NOMO-1 (cell line): ENCODE measurements around the gene NKX1-1.

ENCODE experiments used
- DNase-seq, 2 experiments: peaks; one replicate each; lab custom pipeline; 2025; ENCODE audit not compliant: unreplicated experiment in 2 of 2; lab: John Stamatoyannopoulos, UW

Gene NKX1-1

DNA sequence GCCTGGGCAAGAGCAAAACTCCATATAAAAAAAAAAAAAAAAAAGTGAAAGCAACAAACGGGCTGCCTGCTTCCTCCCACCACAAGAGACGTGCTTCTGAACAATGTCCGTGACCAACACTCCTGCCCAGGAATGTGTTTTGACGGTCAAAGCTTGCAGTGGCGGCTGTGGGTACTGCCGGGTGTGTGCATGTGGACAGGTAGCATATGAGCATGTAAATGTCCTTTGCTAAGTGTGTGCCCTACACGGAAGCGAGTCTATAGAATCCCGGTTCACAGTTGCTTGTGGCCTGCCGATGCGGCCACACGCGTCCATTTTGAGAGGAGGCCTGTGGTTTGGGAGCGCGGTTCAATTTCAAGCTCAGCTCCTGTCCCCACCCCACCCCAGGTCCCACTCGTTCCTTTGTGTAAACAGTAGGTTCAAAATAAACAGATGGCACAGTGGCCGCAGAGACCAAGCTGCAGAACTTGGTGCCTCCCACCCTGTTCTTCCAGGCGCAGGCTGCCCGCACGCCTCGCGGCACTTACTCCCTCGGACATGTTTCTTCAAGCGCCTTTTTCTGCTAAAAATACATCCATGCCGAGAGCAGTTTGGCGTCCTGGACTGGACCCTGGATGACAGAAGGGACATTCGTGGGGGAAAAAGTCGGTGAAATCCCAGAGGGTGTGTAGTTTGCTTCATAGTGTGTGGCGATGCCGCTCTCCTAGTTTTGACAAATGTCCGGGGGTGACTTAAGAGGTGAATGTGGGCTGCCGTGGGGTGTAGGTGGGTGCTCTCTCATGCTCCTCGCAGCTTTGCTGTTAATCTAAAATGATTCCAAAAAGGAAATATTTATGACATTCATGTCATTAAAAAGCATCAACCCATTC lies 11.5 kb upstream of the NKX1-1 start:
- no peak for DNase-seq

- no peak for DNase-seq
Observed at GRCh38 chr4:1416948-1417260, 10.7 kb upstream of the NKX1-1 start.

DNA sequence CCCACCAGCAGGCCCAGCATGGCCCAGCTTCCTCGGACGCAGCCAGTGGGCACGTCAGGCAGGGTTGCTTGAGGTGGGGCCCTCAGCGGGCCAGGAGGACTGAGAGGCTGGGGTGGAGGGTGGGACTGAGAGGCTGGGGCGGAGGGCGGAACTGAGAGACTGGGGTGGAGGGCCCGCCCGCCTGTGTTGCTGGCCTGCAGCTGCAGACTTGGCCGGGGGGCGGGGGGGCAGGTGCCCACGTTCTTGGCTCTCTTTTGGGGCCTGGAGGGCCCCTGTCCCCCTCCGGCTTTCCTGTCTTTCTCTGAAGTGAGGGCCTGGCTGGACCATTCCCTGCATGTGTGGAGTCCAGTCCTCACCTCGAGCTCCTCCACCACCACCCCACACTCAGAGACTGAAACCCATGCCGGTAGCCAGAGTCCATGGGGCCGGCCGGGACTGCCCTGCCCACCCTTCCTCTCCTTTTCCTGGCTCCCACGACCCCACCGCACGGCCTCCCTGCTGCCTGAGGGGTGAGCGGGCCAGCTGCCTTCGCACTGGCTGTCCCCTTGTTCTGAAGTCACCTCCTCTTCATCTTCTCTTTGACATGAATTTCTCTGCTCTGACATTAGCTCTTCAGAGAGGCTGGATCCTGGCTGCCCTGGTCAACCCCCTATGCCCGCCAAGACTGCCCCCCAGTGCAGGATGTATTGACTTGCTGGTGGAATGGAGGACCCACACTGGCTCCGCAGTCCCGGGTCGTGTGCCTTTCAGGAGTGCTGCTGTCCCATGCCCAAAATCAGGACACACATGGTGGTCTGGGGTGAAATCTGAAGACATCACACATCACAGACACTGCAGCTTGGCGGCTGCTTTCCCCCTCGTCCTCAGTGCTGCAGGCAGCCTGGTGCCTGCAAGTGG lies 10.1 kb upstream of the NKX1-1 start:
- no peak for DNase-seq

DNA sequence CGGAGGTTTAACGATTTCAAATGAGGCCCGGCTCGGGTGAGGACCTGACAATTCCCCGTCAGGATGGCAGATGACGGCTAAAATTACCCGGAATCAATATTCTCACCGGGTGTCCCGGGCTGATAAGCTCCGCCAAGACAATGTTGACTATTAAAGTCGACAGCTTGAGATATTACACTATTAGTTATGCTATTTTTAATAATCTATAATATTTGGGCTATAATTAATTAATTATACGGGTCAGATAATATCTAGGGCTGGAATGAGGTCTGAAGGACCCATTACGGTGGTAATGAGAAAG lies 9.4 kb upstream of the NKX1-1 start:
- no peak for DNase-seq

DNA sequence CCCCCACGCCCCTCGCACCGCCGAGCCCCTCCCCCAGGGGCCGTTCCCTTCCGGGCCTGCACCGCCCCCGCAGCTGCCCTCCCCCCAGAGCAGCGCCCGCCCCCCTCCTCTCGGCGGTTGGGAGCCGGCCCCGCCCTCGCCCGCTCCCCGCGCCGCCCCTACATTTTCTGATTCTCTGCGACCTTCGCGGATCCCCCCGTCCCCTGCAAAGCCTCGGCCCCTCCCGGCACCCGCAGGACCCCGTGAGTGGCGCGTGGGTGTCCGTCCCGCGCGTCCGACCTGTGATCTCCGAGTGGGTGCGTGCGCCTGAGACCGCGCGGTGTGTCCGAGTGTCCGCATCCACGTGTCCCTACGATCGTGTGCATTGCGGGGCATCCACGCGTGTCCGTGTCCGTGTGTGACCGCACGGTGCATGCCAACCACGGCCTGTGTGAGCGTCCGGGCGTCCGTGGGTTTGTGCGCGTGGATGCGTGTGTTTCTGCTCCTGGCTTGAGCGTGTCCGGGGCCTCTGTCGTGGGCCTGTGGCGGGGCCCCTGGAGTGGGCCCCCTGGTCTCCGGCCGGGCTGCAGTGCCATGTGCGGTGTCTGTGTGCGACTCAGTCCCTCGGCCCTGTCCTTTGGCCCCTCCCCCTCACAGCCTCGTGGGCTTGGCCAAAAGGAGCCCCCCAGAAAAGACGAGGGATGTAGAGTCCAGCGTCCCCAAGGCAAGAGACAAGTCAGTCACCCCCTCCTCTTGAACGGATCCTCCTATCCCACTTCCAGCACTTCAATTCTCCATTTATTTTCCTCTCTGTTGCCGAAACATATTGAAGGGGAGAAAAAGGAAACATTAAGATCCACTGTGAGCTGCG lies 8.8 kb upstream of the NKX1-1 start:
- no peak for DNase-seq

DNA sequence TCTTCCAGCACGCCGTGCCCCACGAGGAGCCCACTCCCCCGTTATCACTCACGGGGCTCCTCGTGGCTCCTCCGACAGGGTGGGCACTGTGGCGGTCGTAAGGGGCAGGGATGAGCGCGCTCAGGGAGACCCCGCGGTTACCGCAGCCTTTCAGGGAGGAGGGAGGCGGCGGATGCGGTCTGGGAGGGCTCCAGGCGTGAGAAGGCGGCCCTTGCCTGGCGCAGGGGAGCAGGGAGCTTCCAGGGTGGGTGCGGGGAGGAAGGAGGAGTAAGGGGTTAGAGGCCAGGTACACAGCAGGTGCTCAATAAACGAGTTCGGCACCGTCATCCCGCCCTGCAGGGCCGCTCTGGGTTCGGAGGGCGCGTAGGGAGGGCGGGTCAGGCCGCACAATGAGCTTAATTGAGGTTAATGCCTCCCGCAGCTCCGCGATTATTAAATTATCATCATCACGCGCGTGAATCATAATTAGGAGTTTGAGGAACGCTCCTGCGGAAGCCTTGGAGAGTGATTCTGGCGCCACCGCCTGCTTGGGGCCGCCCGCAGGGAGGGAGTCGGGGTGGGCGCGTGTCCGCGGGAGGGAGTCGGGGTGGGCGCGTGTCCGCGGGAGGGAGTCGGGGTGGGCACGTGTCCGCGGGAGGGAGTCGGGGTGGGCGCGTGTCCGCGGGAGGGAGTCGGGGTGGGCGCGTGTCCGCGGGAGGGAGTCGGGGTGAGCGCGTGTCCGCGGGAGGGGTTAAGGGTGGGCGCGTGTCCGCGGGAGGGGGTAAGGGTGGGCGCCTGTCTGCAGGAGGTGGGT lies 7.6 kb upstream of the NKX1-1 start:
- DNase-seq: no peak

DNA sequence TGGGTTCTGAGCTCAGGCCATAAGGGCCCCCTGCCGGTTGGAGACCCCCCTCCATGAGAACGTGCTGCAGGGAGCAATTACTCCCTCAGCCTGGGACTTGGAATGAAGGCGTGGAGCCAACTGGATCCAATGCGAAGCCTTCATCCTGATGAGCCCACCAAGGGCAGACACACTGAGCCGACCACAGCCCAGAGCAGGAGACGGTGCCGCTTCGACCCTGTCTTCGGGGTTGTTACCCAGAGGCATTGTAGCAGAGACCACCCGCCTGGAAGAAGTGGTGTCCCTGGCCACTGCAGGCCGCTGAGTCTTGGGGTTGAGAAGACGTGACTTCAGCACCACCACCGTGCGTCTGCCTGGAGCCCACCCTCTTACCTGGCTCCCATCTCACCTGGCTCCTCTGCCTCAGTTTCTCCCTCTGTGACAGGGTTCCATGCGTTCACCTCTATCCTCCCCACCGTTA lies 7.0 kb upstream of the NKX1-1 start:
- no peak for DNase-seq

GRCh38 chr4:1412376-1413203 lies 6.3 kb upstream of the NKX1-1 start:
- no peak for DNase-seq

DNA sequence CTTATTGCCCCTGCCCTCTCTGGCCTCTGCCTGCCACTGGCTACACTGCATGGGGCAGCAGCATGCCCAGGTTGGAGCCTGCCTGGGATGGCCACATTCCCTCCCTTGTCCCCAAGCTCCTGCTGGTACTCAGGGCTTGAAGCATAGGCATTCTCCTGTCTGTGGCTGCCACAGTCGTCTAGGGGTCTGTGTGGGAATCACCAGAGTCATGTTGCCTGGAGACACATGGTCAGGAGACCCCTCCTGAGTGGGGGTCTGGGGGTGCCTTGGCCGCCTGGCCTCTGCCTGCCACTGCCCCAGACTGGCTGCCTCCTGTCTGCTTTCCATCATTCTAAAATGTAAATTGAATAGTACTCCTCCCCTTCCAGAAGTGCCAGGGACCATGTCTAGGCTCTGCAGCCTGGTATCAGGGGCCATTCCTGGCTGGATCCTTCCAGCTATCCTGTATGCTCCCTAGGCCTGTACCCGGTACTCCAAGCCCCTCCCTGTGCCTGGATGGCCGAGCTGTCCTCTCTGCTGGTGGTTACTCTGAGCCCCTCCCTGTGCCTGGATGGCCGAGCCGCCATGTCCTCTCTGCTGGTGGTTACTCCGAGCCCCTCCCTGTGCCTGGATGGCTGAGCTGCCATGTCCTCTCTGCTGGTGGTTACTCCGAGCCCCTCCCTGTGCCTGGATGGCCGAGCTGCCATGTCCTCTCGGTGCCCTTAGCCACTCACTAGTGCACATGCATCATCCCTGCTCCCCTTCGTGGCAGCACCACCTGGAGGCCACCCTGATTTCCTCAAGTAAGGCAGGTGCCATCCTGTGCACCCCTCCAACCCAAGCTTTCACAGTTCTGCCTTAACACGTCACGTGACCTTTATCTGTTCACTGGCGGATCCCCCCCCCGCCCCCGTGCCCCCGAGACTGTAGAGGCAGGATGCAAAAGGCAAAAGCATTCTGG lies 5.5 kb upstream of the NKX1-1 start:
- no peak for DNase-seq

- DNase-seq: no peak
Observed at GRCh38 chr4:1410491-1411325, 4.5 kb upstream of the NKX1-1 start.

GRCh38 chr4:1409491-1410425 lies 3.5 kb upstream of the NKX1-1 start:
- DNase-seq: no peak

DNA sequence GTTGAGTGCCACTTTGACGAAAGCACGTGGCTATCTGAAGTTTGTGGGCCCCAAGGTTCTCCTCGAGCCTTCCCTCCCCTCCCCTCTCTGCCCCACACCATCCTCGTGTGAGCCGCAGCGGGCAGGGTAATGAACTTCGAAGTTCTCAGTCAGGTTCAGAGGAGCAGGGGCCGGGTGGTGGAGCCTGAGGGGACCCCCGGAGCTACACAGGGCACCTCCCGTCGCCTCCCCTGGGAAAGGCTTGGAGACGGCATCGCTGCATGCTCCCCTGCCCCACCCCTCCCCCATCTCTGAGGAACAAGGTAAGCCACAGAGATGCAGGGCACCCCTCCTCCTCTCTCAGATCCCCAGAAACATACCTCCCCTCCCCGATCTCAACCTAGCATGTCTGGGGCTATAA lies 2.8 kb upstream of the NKX1-1 start:
- no peak for DNase-seq

GRCh38 chr4:1408418-1408817 lies 2.2 kb upstream of the NKX1-1 start:
- DNase-seq: no peak

GRCh38 chr4:1407657-1408333 lies 1.6 kb upstream of the NKX1-1 start:
- no peak for DNase-seq

GRCh38 chr4:1406981-1407656 lies 877 bp upstream of the NKX1-1 start:
- no peak for DNase-seq
